ENCODE results near the gene CENPS.
A peak's percentile ranks its signal among the peaks of the same experiment; 100 is the strongest.
"Not testable (repeated sequence)": the region's sequence is repeated elsewhere in the genome, so short reads cannot be mapped to it uniquely, and the experiment has no call there.

Gene CENPS

GRCh38 chr1:10418741-10419140 is 11.5 kb upstream of the CENPS start:
- not testable (repeated sequence) for DNase-seq (ENCODE audit: low read depth in 4 of 4, low spot score in 1 of 4)

GRCh38 chr1:10419351-10419750 is 10.9 kb upstream of the CENPS start:
- no peak for DNase-seq (ENCODE audit: low read depth in 4 of 4, low spot score in 1 of 4)

- DNase-seq (ENCODE audit: low read depth in 4 of 4, low spot score in 1 of 4): no peak
These were observed 8.6 kb upstream of the CENPS start for GRCh38 chr1:10421637-10422036.

- DNase-seq (ENCODE audit: low read depth in 4 of 4, low spot score in 1 of 4): no peak
These were observed 6.2 kb upstream of the CENPS start for GRCh38 chr1:10424034-10424433.

- no peak for DNase-seq (ENCODE audit: low read depth in 4 of 4, low spot score in 1 of 4)
These were observed 5.6 kb upstream of the CENPS start for GRCh38 chr1:10424651-10425050.

GRCh38 chr1:10425826-10426534 is 4.3 kb upstream of the CENPS start:
- not testable (repeated sequence) for DNase-seq (ENCODE audit: low read depth in 4 of 4, low spot score in 1 of 4)

- not testable (repeated sequence) for DNase-seq (ENCODE audit: low read depth in 4 of 4, low spot score in 1 of 4)
These were observed 3.7 kb upstream of the CENPS start for GRCh38 chr1:10426535-10426848.

GRCh38 chr1:10428984-10429383 is 1.2 kb upstream of the CENPS start:
- DNase-seq (ENCODE audit: low read depth in 4 of 4, low spot score in 1 of 4): no peak

GRCh38 chr1:10429868-10430215 is 391 bp upstream of the CENPS start:
- DNase-seq (ENCODE audit: low read depth in 4 of 4, low spot score in 1 of 4): peak in 2 of 4 experiments; percentile 4 to 6

- DNase-seq (ENCODE audit: low read depth in 4 of 4, low spot score in 1 of 4): no peak
These were observed 967 bp downstream of the CENPS start for GRCh38 chr1:10431070-10431730.

GRCh38 chr1:10432910-10433700 is 2.9 kb downstream of the CENPS start:
- DNase-seq (ENCODE audit: low read depth in 4 of 4, low spot score in 1 of 4): no peak

GRCh38 chr1:10433790-10434189 is 3.6 kb downstream of the CENPS start:
- no peak for DNase-seq (ENCODE audit: low read depth in 4 of 4, low spot score in 1 of 4)

- no peak for DNase-seq (ENCODE audit: low read depth in 4 of 4, low spot score in 1 of 4)
These were observed 4.4 kb downstream of the CENPS start for GRCh38 chr1:10434590-10434989.

- no peak for DNase-seq (ENCODE audit: low read depth in 4 of 4, low spot score in 1 of 4)
These were observed 6.8 kb downstream of the CENPS start for GRCh38 chr1:10437052-10437451.

GRCh38 chr1:10438677-10439163 is 8.5 kb downstream of the CENPS start:
- no peak for DNase-seq (ENCODE audit: low read depth in 4 of 4, low spot score in 1 of 4)

GRCh38 chr1:10440305-10440704 is 10.1 kb downstream of the CENPS start:
- DNase-seq (ENCODE audit: low read depth in 4 of 4, low spot score in 1 of 4): no peak

- DNase-seq (ENCODE audit: low read depth in 4 of 4, low spot score in 1 of 4): no peak
These were observed 10.6 kb downstream of the CENPS start for GRCh38 chr1:10440794-10441193.

GRCh38 chr1:10444248-10444647 is 14.0 kb downstream of the CENPS start:
- DNase-seq (ENCODE audit: low read depth in 4 of 4, low spot score in 1 of 4): no peak

- DNase-seq (ENCODE audit: low read depth in 4 of 4, low spot score in 1 of 4): no peak
These were observed 14.7 kb downstream of the CENPS start for GRCh38 chr1:10444795-10445397.

GRCh38 chr1:10446790-10447422 is 16.7 kb downstream of the CENPS start:
- no peak for DNase-seq (ENCODE audit: low read depth in 4 of 4, low spot score in 1 of 4)

GRCh38 chr1:10449751-10450150 is 19.5 kb downstream of the CENPS start, which contains the start of gene CORT:
Gene CORT, plus strand, starts transcription at chr1:10450031. Its CDS starts 193 bp downstream, at chr1:10450224.
- no peak for DNase-seq (ENCODE audit: low read depth in 4 of 4, low spot score in 1 of 4)
